ENCODE measurements around the gene SERINC3. TPM values are rescaled to one million over a fixed set of nuclear protein-coding genes. Genes with fewer than 3 reads are reported as not detected.

SERINC3 gene
- 47.1 and 65.6 TPM in 2 replicates for total RNA-seq (ENCODE audit: low replicate concordance)
- long read RNA-seq, full-length matches to known transcripts, result 251 of 275 reads
- long read RNA-seq, partial matches to known transcripts, result 8 of 275 reads
- long read RNA-seq, other reads (novel, unspliced or antisense), result 16 of 275 reads

- H3K36me3 Mint-ChIP-seq, result peaks cover 9% of the 10 kb centered on the region
- peak within 1 kb of the TSS; percentile 94 for H3K4me3 Mint-ChIP-seq
- H3K27ac Mint-ChIP-seq, result peak within 1 kb of the TSS; percentile 93
- no peak for TF ChIP-seq CTCF (conservative IDR thresholded peaks at IDR 0.05)
- no peaks in the 10 kb centered on the region for H3K9me3 Mint-ChIP-seq
- no peaks in the 10 kb centered on the region for H3K27me3 Mint-ChIP-seq
- peaks cover 32% of the 10 kb centered on the region for H3K4me1 Mint-ChIP-seq (ENCODE audit: unreplicated experiment)
- peak; percentile 93 for DNase-seq (ENCODE audit: extremely low spot score, unreplicated experiment)
These were observed at the start of gene SERINC3 for GRCh38 chr20:44521484-44522481. SERINC3 (minus strand) TSS chr20:44522070; CDS start chr20:44521951, 119 bp downstream.

- Mint-ChIP-seq H3K27me3 (no peaks in the 10 kb centered on the region), H3K4me3 (no peak overlapping the region), H3K4me1 (ENCODE audit: unreplicated experiment) (peaks cover 31% of the 10 kb centered on the region), H3K36me3 (no peaks in the 10 kb centered on the region), H3K9me3 (no peaks in the 10 kb centered on the region), H3K27ac (no peak overlapping the region)
- DNase-seq (ENCODE audit: extremely low spot score, unreplicated experiment), result no peak
- TF ChIP-seq CTCF (conservative IDR thresholded peaks at IDR 0.05), result no peak
These were observed 49.6 kb upstream of the SERINC3 start for GRCh38 chr20:44571362-44571988.

- no peaks in the 10 kb centered on the region for H3K27me3 Mint-ChIP-seq
- H3K27ac Mint-ChIP-seq, result no peak overlapping the region
- no peaks in the 10 kb centered on the region for H3K36me3 Mint-ChIP-seq
- no peak for TF ChIP-seq CTCF (conservative IDR thresholded peaks at IDR 0.05)
- H3K9me3 Mint-ChIP-seq, result no peaks in the 10 kb centered on the region
- peaks cover 20% of the 10 kb centered on the region for H3K4me1 Mint-ChIP-seq (ENCODE audit: unreplicated experiment)
- no peak overlapping the region for H3K4me3 Mint-ChIP-seq
- no peak for DNase-seq (ENCODE audit: extremely low spot score, unreplicated experiment)
These were observed 48.5 kb upstream of the SERINC3 start for GRCh38 chr20:44570367-44570766.

- no peaks in the 10 kb centered on the region for H3K36me3 Mint-ChIP-seq
- H3K27me3 Mint-ChIP-seq, result no peaks in the 10 kb centered on the region
- H3K4me1 Mint-ChIP-seq (ENCODE audit: unreplicated experiment), result peaks cover 4% of the 10 kb centered on the region
- H3K27ac Mint-ChIP-seq, result no peak overlapping the region
- H3K9me3 Mint-ChIP-seq, result no peaks in the 10 kb centered on the region
- H3K4me3 Mint-ChIP-seq, result no peak overlapping the region
- no peak for DNase-seq (ENCODE audit: extremely low spot score, unreplicated experiment)
- no peak for TF ChIP-seq CTCF (conservative IDR thresholded peaks at IDR 0.05)
These were observed 44.9 kb upstream of the SERINC3 start for GRCh38 chr20:44566811-44567210.

GRCh38 chr20:44566018-44566417 is 44.1 kb upstream of the SERINC3 start:
- Mint-ChIP-seq H3K27ac (no peak overlapping the region), H3K27me3 (no peaks in the 10 kb centered on the region), H3K9me3 (no peaks in the 10 kb centered on the region), H3K36me3 (no peaks in the 10 kb centered on the region), H3K4me3 (no peak overlapping the region), H3K4me1 (ENCODE audit: unreplicated experiment) (no peaks in the 10 kb centered on the region)
- DNase-seq (ENCODE audit: extremely low spot score, unreplicated experiment), result no peak
- no peak for TF ChIP-seq CTCF (conservative IDR thresholded peaks at IDR 0.05)

Measured in type B pancreatic cell (in vitro differentiated cells).